ENCODE results near the gene QSOX1. TPM values are rescaled to one million over a fixed set of nuclear protein-coding genes. Genes with fewer than 3 reads are reported as not detected.
"Not testable (repeated sequence)": the region's sequence is repeated elsewhere in the genome, so short reads cannot be mapped to it uniquely, and the experiment has no call there.

QSOX1 gene
- total RNA-seq, 2 donors from 2014 or later: 82.4 to 168 TPM

- Histone ChIP-seq H3K9me3 (no peaks in the 10 kb centered on the region), H3K27ac (no peak overlapping the region), H3K4me3 (no peak overlapping the region), H3K4me1 (ENCODE audit: control insufficient read depth in 1 of 2, low read depth in 2 of 2) (no peaks in the 10 kb centered on the region), H3K27me3 (replicated peaks; ENCODE audit: insufficient read depth) (no peaks in the 10 kb centered on the region), H3K36me3 (no peaks in the 10 kb centered on the region)
- TF ChIP-seq, protein P1, sequence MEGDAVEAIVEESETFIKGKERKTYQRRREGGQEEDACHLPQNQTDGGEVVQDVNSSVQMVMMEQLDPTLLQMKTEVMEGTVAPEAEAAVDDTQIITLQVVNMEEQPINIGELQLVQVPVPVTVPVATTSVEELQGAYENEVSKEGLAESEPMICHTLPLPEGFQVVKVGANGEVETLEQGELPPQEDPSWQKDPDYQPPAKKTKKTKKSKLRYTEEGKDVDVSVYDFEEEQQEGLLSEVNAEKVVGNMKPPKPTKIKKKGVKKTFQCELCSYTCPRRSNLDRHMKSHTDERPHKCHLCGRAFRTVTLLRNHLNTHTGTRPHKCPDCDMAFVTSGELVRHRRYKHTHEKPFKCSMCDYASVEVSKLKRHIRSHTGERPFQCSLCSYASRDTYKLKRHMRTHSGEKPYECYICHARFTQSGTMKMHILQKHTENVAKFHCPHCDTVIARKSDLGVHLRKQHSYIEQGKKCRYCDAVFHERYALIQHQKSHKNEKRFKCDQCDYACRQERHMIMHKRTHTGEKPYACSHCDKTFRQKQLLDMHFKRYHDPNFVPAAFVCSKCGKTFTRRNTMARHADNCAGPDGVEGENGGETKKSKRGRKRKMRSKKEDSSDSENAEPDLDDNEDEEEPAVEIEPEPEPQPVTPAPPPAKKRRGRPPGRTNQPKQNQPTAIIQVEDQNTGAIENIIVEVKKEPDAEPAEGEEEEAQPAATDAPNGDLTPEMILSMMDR (IDR thresholded peaks at IDR 0.05): no peak
- ATAC-seq (ENCODE audit: insufficient number of reproducible peaks, low FRiP score, low read depth): no peak
- no peak for DNase-seq (ENCODE audit: low spot score)
Measured at GRCh38 chr1:180201451-180202200, 47.0 kb downstream of the QSOX1 start.

DNA sequence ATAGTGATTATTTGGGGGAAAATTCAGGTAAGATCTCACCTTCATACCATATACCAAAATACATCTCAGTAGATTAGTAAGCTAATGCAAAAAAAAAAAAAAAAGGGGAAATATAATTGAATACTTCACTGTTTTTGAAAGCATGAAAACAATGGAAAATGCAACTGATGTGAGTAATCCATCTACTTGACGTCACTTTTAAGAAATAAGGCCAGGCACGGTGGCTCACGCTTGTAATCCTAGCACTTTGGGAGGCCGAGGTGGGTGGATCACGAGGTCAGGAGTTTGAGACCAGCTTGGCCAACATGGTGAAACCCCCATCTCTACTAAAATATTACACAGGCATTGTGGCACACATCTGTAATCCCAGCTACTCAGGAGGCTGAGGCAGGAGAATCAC, 47.9 kb downstream of the QSOX1 start:
- ATAC-seq (ENCODE audit: insufficient number of reproducible peaks, low FRiP score, low read depth); H3K4me1 ChIP-seq (ENCODE audit: control insufficient read depth in 1 of 2, low read depth in 2 of 2); H3K27me3 ChIP-seq (replicated peaks; ENCODE audit: insufficient read depth); H3K9me3 ChIP-seq; H3K27ac ChIP-seq; H3K36me3 ChIP-seq; H3K4me3 ChIP-seq; DNase-seq (ENCODE audit: low spot score): not testable (repeated sequence)

DNA sequence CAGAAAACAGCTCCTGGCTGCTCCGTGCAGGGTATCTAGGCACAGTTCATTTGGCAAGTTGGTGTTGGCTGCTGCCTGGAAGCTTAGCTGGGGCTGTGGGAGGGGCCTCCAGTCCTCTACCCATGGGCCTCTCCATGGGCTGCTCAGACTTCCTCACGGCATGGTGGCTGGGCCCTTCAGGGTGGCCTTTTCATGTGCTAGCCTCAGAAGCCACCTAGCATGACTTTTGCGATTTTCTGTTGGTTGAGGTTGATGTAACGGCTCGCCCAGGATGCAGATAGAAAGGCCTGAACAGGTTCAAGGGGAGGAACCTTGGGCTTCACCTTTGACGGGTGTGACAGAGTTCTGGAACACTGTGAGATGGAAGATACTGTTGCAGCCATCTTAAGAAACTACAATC, 49.6 kb downstream of the QSOX1 start:
- DNase-seq (ENCODE audit: low spot score) (no peak), ATAC-seq (ENCODE audit: insufficient number of reproducible peaks, low FRiP score, low read depth) (no peak)
- no peak overlapping the region for H3K27ac ChIP-seq
- H3K36me3 ChIP-seq: no peaks in the 10 kb centered on the region
- no peaks in the 10 kb centered on the region for H3K27me3 ChIP-seq (replicated peaks; ENCODE audit: insufficient read depth)
- TF ChIP-seq, protein P1 (IDR thresholded peaks at IDR 0.05): no peak
- no peaks in the 10 kb centered on the region for H3K4me1 ChIP-seq (ENCODE audit: control insufficient read depth in 1 of 2, low read depth in 2 of 2)
- no peak overlapping the region for H3K4me3 ChIP-seq
- H3K9me3 ChIP-seq: no peaks in the 10 kb centered on the region

- DNase-seq (ENCODE audit: low spot score): no peak
Measured at GRCh38 chr1:180206581-180206980, 51.9 kb downstream of the QSOX1 start.

GRCh38 chr1:180208264-180208663, 53.6 kb downstream of the QSOX1 start:
- no peak overlapping the region for H3K4me3 ChIP-seq
- H3K27me3 ChIP-seq (replicated peaks; ENCODE audit: insufficient read depth): no peaks in the 10 kb centered on the region
- no peaks in the 10 kb centered on the region for H3K36me3 ChIP-seq
- TF ChIP-seq, protein P1 (IDR thresholded peaks at IDR 0.05): no peak
- H3K4me1 ChIP-seq (ENCODE audit: control insufficient read depth in 1 of 2, low read depth in 2 of 2): no peaks in the 10 kb centered on the region
- DNase-seq (ENCODE audit: low spot score): no peak
- no peak for ATAC-seq (ENCODE audit: insufficient number of reproducible peaks, low FRiP score, low read depth)
- no peak overlapping the region for H3K27ac ChIP-seq
- no peaks in the 10 kb centered on the region for H3K9me3 ChIP-seq

More at GRCh38 chr1:180206581-180206980, 51.9 kb downstream of the QSOX1 start:
- H3K9me3 ChIP-seq: no peaks in the 10 kb centered on the region
- H3K4me1 ChIP-seq (ENCODE audit: control insufficient read depth in 1 of 2, low read depth in 2 of 2): no peaks in the 10 kb centered on the region
- H3K36me3 ChIP-seq: no peaks in the 10 kb centered on the region
- no peaks in the 10 kb centered on the region for H3K27me3 ChIP-seq (replicated peaks; ENCODE audit: insufficient read depth)
- no peak overlapping the region for H3K27ac ChIP-seq
- H3K4me3 ChIP-seq: no peak overlapping the region
- TF ChIP-seq, protein P1 (IDR thresholded peaks at IDR 0.05): no peak
- ATAC-seq (ENCODE audit: insufficient number of reproducible peaks, low FRiP score, low read depth): no peak
